Metanephros (tissue), 2 donors: ENCODE results near the gene PTPRJ. TPM values are rescaled to one million over a fixed set of nuclear protein-coding genes. Genes with fewer than 3 reads are reported as not detected.

Experiments
- small RNA-seq: library from RNA; depleted of rRNA; stranded (forward); fragments of <200 nt; gene quantifications from one replicate; pipeline ENCODE3, GENCODE V24; 2014; ENCODE audit warnings: low replicate concordance
- total RNA-seq: library from RNA; depleted of rRNA; stranded (reverse); fragments of >200 nt; gene quantifications from one replicate; pipeline ENCODE4 v1.2.3, GENCODE V29; 2014

Gene PTPRJ
- total RNA-seq = 25.0 TPM

DNA sequence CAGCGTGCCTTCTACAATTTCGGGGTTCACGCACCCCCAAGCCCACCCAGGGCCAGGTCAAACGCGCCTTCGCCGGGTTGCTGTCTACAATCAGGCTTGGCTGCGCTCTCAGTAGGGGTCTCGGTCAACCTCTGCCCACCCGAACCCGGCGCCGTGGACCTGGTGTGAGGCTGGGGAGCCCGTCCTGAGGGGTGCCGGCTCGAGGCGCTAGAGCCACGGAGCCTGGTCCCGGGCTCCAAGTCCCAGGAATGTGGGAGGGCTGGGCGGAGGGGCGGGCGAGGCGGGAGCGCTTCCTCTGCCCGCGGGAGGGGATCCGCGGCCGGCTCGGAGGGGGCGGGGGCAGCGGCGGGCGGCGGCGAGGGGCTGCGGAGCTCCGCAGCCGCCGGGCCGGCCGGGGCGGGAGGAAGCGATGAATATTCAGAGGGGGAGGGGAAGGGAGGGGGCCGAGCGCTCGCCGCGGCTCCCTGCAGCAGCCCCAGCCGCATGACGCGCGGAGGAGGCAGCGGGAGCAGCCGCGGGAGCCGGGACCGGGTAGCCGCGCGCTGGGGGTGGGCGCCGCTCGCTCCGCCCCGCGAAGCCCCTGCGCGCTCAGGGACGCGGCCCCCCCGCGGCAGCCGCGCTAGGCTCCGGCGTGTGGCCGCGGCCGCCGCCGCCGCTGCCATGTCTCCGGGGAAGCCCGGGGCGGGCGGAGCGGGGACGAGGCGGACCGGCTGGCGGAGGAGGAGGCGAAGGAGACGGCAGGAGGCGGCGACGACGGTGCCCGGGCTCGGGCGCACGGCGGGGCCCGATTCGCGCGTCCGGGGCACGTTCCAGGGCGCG lies at the start of gene PTPRJ:
Gene PTPRJ, plus strand, starts transcription at position 472 of the 819 bp plus-strand sequence. CDS start 354 bp downstream, outside the sequence.

DNA sequence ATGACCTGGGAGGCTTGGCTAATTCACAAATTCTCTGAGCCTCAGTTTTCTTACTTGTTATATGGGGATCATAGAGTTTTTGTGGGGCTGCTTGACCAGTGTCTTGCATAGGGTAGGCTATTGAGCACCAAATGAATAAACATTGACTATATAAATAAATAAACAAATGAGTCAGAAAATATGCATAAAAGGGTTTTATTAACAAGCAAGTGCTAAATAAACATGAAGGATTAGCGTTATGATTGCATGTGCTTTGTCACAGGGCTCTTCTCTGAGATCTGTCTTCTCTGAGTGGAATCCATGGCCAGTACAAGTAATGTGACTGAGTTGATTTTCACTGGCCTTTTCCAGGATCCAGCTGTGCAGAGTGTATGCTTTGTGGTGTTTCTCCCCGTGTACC lies 236.2 kb downstream of the PTPRJ start, which contains the start of gene OR4B1:
Gene OR4B1, plus strand, starts transcription at position 301 of the 400 bp plus-strand sequence. Its CDS starts 0 bp downstream, at position 301.

Small RNA genes lying within 50 kb of the gene (small RNA-seq; reads per million reads assigned to genes)
- gene MIR3161 = not detected

Other genes with a start within 250 kb of the PTPRJ start
- gene FNBP4, start 213.2 kb upstream of the PTPRJ start, total RNA-seq = 141 TPM
- 62.9 TPM for gene NUP160, start 132.2 kb upstream of the PTPRJ start, total RNA-seq
- gene OR4B1, start 236.3 kb downstream of the PTPRJ start, total RNA-seq = not detected